Hematopoietic multipotent progenitor cell treated with erythropoietin and hydrocortisone succinate and interleukin-3 and kit ligand, for 8 days (in vitro differentiated cells): ENCODE measurements around the gene BTN3A1.
A peak's percentile ranks its signal among the peaks of the same experiment; 100 is the strongest.
"Not testable (repeated sequence)": the region's sequence is repeated elsewhere in the genome, so short reads cannot be mapped to it uniquely, and the experiment has no call there.

ENCODE experiments used
- DNase-seq: peaks from one replicate; pipeline ENCODE4 v3.0.0-alpha.2; 2015

Gene BTN3A1

GRCh38 chr6:26447257-26447656, 45.2 kb downstream of the BTN3A1 start:
- no peak for DNase-seq

DNA sequence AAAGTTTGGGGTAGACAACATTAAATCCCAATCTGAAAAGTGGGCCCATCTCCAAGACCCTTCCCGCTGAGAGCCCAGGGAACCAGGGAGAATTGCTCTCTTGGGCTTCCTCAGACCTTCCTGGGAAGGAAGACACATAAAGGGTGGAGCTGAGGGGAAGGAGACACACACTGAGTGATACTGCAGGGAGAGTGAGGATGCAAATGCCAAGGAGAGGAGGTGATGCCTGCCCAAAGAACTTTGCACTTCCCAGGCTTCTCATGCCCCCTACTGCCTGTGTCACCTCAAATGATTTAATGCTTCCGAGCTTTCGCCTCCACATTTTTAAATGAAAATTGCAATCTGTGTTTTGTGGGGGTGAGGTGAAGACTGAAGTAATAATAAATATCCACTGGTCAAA, 48.2 kb downstream of the BTN3A1 start:
- DNase-seq = peak; percentile 17

DNA sequence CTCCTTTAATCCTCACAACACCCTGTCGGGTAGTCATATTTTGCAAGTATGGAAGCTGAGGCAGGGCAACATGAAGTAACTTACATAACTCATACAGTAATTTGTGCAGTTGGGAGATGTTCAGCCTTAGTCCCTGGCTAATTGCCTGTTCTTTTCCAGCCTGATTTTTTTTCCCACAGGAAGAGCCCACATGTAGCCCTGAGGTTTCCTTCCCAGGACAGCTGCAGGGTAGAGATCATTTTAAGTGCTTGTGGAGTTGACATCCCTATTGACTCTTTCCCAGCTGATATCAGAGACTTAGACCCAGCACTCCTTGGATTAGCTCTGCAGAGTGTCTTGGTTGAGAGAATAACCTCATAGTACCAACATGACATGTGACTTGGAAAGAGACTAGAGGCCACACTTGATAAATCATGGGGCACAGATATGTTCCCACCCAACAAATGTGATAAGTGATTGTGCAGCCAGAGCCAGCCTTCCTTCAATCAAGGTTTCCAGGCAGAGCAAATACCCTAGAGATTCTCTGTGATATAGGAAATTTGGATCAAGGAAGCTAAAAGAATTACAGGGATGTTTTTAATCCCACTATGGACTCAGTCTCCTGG, 50.7 kb downstream of the BTN3A1 start:
- peak; percentile 65 for DNase-seq

DNA sequence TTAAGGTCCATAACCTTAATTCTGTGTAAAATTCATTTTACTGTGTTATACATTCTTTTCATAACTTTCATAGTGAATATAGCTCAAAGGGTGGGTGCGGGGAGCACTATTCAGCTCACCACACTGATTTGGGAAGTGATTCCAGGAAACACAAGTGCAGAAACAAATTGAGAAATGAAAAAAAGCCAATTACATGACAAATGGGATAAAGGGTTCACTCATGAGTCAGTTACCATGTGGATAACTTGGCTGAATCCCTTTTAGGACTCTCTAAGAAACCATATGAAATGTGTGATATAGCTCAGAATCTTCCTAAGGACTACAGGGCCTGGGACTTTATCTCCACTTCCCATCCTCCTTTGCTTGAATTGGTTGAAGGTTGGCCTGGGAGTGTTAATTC, 52.6 kb downstream of the BTN3A1 start:
- DNase-seq = no peak

DNA sequence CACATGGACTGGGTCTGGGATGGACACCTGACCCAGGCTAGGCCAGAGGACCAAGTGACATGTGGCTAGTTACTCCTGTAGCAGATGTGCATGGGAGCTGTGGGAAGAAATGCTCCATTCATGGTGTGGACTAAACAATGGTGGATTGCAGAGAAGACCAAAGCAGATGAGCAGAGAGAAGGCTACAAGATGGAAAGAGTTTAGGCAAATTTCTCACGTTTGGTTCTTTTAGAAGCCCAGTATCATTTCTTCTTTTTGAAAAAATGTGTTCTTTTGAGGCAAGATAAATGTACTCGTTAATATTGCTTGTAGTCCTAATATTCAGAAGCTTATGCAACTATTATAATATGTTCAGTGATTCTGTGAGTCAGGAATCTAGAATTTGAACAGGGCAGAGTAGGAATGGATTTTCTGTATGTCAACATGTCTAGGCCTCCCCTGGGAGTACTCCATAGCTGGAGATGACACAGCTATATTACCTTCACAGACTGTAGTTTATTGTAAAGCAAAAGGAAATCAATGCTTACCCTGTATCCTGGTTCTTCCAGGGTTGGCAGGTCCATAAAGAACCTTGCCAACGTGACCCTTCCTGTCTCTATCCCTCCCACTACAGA, 53.4 kb downstream of the BTN3A1 start:
- no peak for DNase-seq

DNA sequence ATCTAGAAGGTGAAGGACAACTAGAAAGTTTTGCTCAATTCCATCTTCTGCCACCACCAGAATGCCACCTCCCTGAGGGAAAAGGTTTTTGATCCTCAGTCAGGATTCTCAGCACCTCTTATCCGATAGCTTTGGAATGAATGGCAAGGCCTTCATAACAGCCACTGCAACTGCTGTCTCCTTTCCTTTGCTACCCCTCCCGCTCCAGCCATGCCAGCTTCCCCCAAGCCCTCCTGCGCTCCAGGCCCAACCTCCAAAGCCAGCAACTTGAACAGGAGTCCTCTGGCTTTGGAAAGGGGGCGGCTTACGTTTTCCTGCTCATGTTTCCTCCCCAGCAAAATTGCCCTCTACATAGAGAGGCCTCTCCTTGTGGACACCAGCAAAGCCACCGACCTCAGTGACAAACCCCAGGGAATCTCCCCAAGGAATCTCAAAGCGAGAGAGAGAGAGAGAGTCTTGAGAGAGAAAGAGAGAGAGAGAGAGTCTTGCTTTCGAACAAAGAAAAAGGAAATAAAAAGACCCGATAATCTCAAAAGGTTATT, 55.3 kb downstream of the BTN3A1 start:
- DNase-seq = no peak

- DNase-seq = peak; percentile 93
Measured at GRCh38 chr6:26457806-26458688, 56.0 kb downstream of the BTN3A1 start, which contains the start of gene BTN2A1. BTN2A1 (plus strand) TSS chr6:26457955; CDS start chr6:26458637, 682 bp downstream.

DNA sequence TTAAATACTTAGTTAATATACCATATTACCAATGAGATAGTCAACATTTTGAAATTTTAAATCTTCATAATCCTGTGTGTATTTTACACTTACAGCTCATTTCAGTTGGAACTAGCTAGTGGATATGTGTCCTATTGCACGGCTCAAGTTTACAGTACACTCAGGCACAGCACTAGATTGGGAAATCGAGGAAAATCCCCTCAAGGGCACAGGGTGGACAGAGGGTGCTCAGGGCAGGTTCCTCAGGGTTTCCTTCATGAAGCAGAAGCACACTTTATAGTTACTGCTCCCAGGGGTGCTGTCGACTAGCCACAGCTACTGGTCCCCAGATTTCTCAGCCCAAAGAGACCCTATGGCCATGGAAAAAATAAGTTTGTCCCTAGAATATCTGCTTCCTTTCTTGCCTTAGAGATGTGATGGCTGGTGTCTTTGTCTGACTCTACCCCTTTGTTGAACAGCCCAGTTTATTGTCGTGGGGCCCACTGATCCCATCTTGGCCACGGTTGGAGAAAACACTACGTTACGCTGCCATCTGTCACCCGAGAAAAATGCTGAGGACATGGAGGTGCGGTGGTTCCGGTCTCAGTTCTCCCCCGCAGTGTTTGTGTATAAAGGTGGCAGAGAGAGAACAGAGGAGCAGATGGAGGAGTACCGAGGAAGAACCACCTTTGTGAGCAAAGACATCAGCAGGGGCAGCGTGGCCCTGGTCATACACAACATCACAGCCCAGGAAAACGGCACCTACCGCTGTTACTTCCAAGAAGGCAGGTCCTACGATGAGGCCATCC, 57.1 kb downstream of the BTN3A1 start:
- DNase-seq = no peak

GRCh38 chr6:26461353-26461752, 59.3 kb downstream of the BTN3A1 start:
- not testable (repeated sequence) for DNase-seq

DNA sequence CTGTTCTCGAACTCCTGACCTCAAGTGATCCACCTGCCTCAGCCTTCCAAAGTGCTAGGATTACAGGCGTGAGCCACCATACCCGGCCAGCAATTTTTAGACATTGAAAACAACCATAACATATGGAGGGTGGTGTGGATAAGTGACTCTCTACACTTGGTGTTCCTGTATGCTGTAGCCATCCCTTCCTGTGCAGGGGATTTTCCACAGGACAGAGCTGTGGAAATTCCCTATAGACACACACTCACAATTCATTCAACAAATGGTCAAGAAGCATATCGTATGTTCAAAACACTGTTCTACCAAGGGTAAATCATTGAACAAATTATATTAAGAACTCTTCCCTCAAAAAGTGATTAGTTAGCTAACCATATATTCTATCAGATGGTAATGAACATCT, 61.9 kb downstream of the BTN3A1 start:
- no peak for DNase-seq

DNA sequence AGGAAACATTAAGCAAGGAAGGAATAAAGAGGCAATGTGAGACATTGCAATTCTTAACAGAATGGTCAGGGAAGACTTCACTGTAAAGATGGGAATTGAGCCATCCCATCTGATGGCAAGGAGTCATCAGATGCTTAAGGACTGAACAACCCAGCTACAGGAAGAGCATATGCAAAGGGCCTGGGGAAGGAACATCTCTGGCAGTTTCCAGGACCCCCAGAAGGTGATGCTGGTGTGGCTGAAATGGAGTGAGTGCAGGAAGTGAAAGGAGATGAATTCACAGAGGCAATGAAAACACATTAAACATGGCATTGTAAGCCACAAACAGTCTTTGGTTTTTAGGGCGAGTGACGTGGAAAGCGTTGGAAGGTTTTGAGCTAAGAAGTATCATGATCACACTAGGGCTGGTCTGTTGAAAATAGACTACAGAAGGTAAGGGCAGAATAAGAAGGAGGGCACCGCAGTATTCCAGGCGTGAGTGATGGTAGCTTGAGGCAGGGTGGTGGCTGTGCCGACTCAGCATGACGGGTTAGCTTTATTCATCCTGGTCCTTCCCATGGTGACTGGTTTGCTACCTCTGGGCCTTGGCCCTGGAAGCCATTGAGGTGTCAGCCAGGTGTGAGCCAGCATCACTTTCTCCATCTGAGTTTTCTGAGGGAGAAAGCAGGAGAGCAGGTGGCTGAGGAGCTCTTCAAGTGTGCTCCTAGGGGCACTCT, 62.5 kb downstream of the BTN3A1 start:
- DNase-seq = no peak
